PC-9 (cell line): ENCODE results near the gene PPL.

Experiments used
- EZH2 ChIP-seq: fragments of 200-600 bp; sonication (generic); IDR thresholded peaks from 2 replicates; pipeline ENCODE4 v1.8.0; 2017; ENCODE audit warnings: antibody characterized with exemption, low read depth
- TF ChIP-seq, protein P1 (sequence below): fragments of 200-600 bp; sonication (generic); conservative IDR thresholded peaks from 2 replicates; pipeline ENCODE4 v1.6.1; 2017; ENCODE audit warnings: mixed run types, antibody characterized with exemption, mild to moderate bottlenecking, moderate library complexity

DNA sequence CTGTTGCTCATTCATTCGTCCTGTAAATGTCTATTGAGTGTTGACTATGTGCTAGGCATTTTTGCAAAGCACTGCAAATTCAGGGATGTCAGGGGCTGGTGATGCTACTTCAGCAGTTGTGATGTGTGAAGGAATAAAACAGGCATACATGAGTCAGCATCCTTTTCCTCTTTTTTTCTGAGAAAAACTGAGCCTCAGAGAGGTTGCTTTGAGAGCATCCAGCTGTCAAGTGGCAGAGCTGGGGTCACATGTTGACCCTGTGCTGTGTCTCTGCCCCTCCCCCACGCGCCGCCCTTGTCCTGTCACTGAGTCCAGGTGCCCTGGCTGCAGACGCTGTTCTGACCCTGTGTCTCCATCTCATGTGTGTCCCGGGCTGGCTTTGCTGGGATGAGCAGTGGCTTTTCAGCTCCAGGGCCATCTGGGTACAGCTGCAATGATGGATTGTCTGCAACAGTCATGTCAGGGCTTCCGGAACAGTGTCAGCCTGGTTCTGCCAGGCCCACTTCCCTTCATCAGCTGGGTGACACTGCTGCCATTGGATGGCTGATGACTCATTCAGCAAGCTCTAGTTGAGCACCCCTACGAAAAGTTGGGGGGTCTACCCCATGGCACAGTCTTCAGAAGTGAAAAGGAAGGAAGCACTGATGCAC is 36.1 kb upstream of the PPL start:
- TF ChIP-seq, protein P1, sequence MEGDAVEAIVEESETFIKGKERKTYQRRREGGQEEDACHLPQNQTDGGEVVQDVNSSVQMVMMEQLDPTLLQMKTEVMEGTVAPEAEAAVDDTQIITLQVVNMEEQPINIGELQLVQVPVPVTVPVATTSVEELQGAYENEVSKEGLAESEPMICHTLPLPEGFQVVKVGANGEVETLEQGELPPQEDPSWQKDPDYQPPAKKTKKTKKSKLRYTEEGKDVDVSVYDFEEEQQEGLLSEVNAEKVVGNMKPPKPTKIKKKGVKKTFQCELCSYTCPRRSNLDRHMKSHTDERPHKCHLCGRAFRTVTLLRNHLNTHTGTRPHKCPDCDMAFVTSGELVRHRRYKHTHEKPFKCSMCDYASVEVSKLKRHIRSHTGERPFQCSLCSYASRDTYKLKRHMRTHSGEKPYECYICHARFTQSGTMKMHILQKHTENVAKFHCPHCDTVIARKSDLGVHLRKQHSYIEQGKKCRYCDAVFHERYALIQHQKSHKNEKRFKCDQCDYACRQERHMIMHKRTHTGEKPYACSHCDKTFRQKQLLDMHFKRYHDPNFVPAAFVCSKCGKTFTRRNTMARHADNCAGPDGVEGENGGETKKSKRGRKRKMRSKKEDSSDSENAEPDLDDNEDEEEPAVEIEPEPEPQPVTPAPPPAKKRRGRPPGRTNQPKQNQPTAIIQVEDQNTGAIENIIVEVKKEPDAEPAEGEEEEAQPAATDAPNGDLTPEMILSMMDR: no peak
- TF ChIP-seq EZH2: no peak
